HEK293 (cell line): ENCODE data around the gene PTPRO.
A peak's percentile ranks its signal among the peaks of the same experiment; 100 is the strongest.

ENCODE experiments used
- CTCF ChIA-PET: fragments of 350-600 bp; formaldehyde crosslinking; extraction: SDS; loops from one replicate; lab custom pipeline; 2021; ENCODE audit warnings: antibody characterized with exemption; lab: Yijun Ruan, JAX
- POLR2A ChIA-PET: fragments of 300-600 bp; formaldehyde crosslinking; extraction: SDS; loops from one replicate; lab custom pipeline; 2020; ENCODE audit warnings: antibody characterized with exemption, inconsistent platforms; lab: Yijun Ruan, JAX
- H3K27ac ChIP-seq: fragments of 200-500 bp; sonication (Bioruptor generic); 2 replicates; pipeline ENCODE4 v1.5.1; 2014; ENCODE audit warnings: low read depth, low read length, control low read depth, inconsistent platforms; ENCODE audit errors: extremely low read depth
- H3K36me3 ChIP-seq, 2 experiments: fragments of 200-500 bp in 1 of 2; sonication (Bioruptor generic) in 1 of 2; 1 replicate in 1 of 2; 2 replicates in 1 of 2; pipeline ENCODE4 v1.5.1; 2014 to 2017; ENCODE audit warnings: inconsistent platforms in 2 of 2, low read length in 2 of 2; ENCODE audit not compliant: control insufficient read depth in 2 of 2, insufficient read depth in 1 of 2
- H3K4me1 ChIP-seq: fragments of 200-500 bp; sonication (Bioruptor generic); 2 replicates; pipeline ENCODE4 v1.5.1; 2014; ENCODE audit warnings: mild to moderate bottlenecking, low read length, inconsistent platforms; ENCODE audit not compliant: control insufficient read depth, insufficient read depth
- H3K4me3 ChIP-seq: 2 replicates; pipeline ENCODE4 v1.5.1; 2011; ENCODE audit warnings: low read depth, mild to moderate bottlenecking, control low read depth, low read length, moderate library complexity
- H3K9me3 ChIP-seq: fragments of 200-500 bp; sonication (Bioruptor generic); 2 replicates; pipeline ENCODE4 v1.5.1; 2014; ENCODE audit warnings: low read depth, low read length, inconsistent platforms; ENCODE audit not compliant: control insufficient read depth, insufficient read depth
- MEIS1 ChIP-seq: sonication (generic); formaldehyde crosslinking; IDR thresholded peaks from 2 replicates; pipeline ENCODE4 v1.8.1; 2022; ENCODE audit warnings: missing genetic modification reagents, mild to moderate bottlenecking, borderline replicate concordance
- OSR2 ChIP-seq: fragments of 450-650 bp; formaldehyde crosslinking; IDR thresholded peaks from 2 replicates; pipeline ENCODE4 v1.5.1; 2016; ENCODE audit warnings: missing biosample characterization, missing genetic modification characterization
- RBAK ChIP-seq: fragments of 450-650 bp; formaldehyde crosslinking; IDR thresholded peaks from 2 replicates; pipeline ENCODE4 v1.5.1; 2016; ENCODE audit warnings: missing biosample characterization, missing genetic modification characterization
- SP7 ChIP-seq: fragments of 450-650 bp; formaldehyde crosslinking; IDR thresholded peaks from 2 replicates; pipeline ENCODE4 v1.5.1; 2016; ENCODE audit warnings: missing biosample characterization, missing genetic modification characterization
- ZBTB48 ChIP-seq: fragments of 450-650 bp; formaldehyde crosslinking; IDR thresholded peaks from 2 replicates; pipeline ENCODE4 v1.5.1; 2016; ENCODE audit warnings: missing biosample characterization, missing genetic modification characterization
- ZFP3 ChIP-seq: fragments of 450-650 bp; formaldehyde crosslinking; IDR thresholded peaks from 2 replicates; pipeline ENCODE4 v1.5.1; 2016; ENCODE audit warnings: low read depth, missing biosample characterization, missing genetic modification characterization
- ZNF211 ChIP-seq: fragments of 450-650 bp; formaldehyde crosslinking; IDR thresholded peaks from 2 replicates; pipeline ENCODE4 v1.5.1; 2016; ENCODE audit warnings: low read depth, missing biosample characterization, missing genetic modification characterization
- ZNF223 ChIP-seq: fragments of 450-650 bp; formaldehyde crosslinking; IDR thresholded peaks from 2 replicates; pipeline ENCODE4 v1.5.1; 2016; ENCODE audit warnings: missing biosample characterization, missing genetic modification characterization
- ZNF354C ChIP-seq: fragments of 450-650 bp; formaldehyde crosslinking; IDR thresholded peaks from 2 replicates; pipeline ENCODE4 v1.5.1; 2016; ENCODE audit warnings: missing biosample characterization, missing genetic modification characterization, low read depth, borderline replicate concordance
- ZNF473 ChIP-seq: fragments of 450-650 bp; formaldehyde crosslinking; IDR thresholded peaks from 2 replicates; pipeline ENCODE4 v1.5.1; 2017; ENCODE audit warnings: missing biosample characterization, missing genetic modification characterization
- ZNF654 ChIP-seq: fragments of 450-650 bp; formaldehyde crosslinking; IDR thresholded peaks from 2 replicates; pipeline ENCODE4 v1.5.1; 2016; ENCODE audit warnings: low read depth, missing biosample characterization, missing genetic modification characterization
- ZNF660 ChIP-seq: fragments of 450-650 bp; IDR thresholded peaks from 2 replicates; pipeline ENCODE4 v1.5.1; 2018; ENCODE audit warnings: missing biosample characterization, mild to moderate bottlenecking, missing genetic modification characterization
- ZNF670 ChIP-seq: fragments of 450-650 bp; formaldehyde crosslinking; IDR thresholded peaks from 2 replicates; pipeline ENCODE4 v1.5.1; 2016; ENCODE audit warnings: missing biosample characterization, missing genetic modification characterization, low read depth
- TF ChIP-seq, protein P1 (sequence below): fragments of 450-650 bp; formaldehyde crosslinking; IDR thresholded peaks from 2 replicates; pipeline ENCODE4 v1.5.1; 2017; ENCODE audit warnings: missing biosample characterization, missing genetic modification characterization
- TF ChIP-seq, protein P2 (sequence below): fragments of 450-650 bp; formaldehyde crosslinking; IDR thresholded peaks from 2 replicates; pipeline ENCODE4 v1.5.1; 2016; ENCODE audit warnings: missing biosample characterization, missing genetic modification characterization
- TF ChIP-seq, protein P3 (sequence below): IDR thresholded peaks from 2 replicates; pipeline ENCODE4 v1.6.1; 2011; ENCODE audit warnings: mild to moderate bottlenecking, low read depth, low read length, borderline replicate concordance

Gene PTPRO

DNA sequence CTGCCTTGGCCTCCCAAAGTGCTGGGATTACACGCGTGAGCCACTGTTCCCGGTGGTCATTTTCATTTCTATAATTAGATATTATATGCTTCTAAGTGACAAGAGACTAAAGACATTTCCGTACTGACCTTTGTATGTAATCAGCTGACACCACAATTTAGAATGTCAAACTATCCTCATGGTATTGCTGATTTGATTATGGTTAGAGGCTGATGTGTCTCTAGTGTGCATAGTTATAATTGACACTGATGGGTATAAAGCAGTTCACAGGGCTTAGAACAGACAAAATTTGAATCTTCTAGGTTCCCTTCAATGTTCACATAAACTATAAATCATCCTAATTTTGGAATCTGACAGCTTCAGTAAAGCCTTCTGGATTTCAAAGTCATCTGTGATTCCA lies 192.7 kb downstream of the PTPRO start:
- Histone ChIP-seq H3K9me3 (no peaks in the 10 kb centered on the region), H3K27ac (no peak overlapping the region), H3K4me3 (no peak overlapping the region), H3K4me1 (no peaks in the 10 kb centered on the region), H3K36me3 (no peaks in the 10 kb centered on the region)
- POLR2A ChIA-PET = no interaction called here
- CTCF ChIA-PET = interaction anchor here (1.0 to 1.4 kb wide), 2 partner anchors 239 to 669 kb away, joined by 3 to 4 read pairs; no protein-coding TSS in a partner anchor
- TF ChIP-seq ZNF211 (tag by site-specific recombination) (no peak), MEIS1 (CRISPR knock-in tag) (no peak), ZNF670 (tag by site-specific recombination) (no peak), ZNF473 (tag by site-specific recombination) (no peak), ZNF354C (no peak)

DNA sequence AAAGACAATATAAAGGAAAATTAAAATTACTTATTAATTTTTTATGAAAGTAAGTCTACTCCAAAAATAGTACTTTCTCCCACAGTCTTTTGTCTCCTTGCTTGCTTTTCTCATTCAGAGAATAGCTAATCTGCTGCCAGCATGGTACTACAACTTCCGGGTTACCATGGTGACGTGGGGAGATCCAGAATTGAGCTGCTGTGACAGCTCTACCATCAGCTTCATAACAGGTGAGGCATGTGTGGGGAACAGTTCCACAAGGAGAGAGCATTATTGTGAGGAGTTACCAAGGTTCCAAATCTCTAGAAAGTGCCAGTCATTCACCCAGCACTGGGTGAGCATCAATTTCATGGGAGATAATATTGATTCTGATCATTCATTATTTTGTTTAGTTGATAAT lies 197.8 kb downstream of the PTPRO start:
- POLR2A ChIA-PET = no interaction called here
- Histone ChIP-seq H3K4me1 (no peaks in the 10 kb centered on the region), H3K36me3 (no peaks in the 10 kb centered on the region), H3K4me3 (no peak overlapping the region), H3K9me3 (no peaks in the 10 kb centered on the region), H3K27ac (no peak overlapping the region)
- TF ChIP-seq RBAK = no peak
- no peak for TF ChIP-seq OSR2 (tag by site-specific recombination)
- no peak for TF ChIP-seq ZBTB48 (tag by site-specific recombination)
- TF ChIP-seq, protein P1, sequence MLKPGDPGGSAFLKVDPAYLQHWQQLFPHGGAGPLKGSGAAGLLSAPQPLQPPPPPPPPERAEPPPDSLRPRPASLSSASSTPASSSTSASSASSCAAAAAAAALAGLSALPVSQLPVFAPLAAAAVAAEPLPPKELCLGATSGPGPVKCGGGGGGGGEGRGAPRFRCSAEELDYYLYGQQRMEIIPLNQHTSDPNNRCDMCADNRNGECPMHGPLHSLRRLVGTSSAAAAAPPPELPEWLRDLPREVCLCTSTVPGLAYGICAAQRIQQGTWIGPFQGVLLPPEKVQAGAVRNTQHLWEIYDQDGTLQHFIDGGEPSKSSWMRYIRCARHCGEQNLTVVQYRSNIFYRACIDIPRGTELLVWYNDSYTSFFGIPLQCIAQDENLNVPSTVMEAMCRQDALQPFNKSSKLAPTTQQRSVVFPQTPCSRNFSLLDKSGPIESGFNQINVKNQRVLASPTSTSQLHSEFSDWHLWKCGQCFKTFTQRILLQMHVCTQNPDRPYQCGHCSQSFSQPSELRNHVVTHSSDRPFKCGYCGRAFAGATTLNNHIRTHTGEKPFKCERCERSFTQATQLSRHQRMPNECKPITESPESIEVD (tag by site-specific recombination) = no peak
- CTCF ChIA-PET = interaction anchor here (0.7 to 1.3 kb wide), 2 partner anchors 251 to 299 kb away, joined by 3 to 5 read pairs; partner anchors contain the start of gene RERG

DNA sequence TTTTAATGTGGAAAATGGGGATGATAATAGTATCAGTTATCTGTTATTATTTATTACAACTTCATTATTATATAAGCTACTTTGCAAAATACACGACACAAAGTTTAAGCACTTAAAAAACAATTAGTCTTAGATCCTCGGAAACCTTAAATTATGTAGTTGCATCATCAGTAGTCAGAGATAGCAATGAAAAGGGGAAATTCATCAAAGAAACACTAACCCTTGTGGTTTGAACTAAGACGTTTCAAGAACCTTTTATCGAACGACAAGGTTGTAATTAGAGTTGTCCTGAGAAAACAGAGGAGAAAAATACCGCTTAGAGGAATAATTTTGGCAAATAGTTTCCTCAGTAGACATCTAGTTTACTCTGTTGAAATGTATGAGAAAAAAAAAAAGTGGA lies 198.5 kb downstream of the PTPRO start:
- TF ChIP-seq SP7 (tag by site-specific recombination) (peak; percentile 76), ZFP3 (tag by site-specific recombination) (no peak), ZNF670 (tag by site-specific recombination) (no peak)
- TF ChIP-seq, all 188 proteins: peak for 1
- Histone ChIP-seq H3K27ac (no peak overlapping the region), H3K9me3 (no peaks in the 10 kb centered on the region), H3K36me3 (no peaks in the 10 kb centered on the region), H3K4me3 (no peak overlapping the region), H3K4me1 (no peaks in the 10 kb centered on the region)
- POLR2A ChIA-PET = no interaction called here
- CTCF ChIA-PET = interaction anchor here (1.0 to 1.9 kb wide), 5 partner anchors 228 to 300 kb away, joined by 3 to 8 read pairs (median 4); partner anchors contain the start of gene RERG

DNA sequence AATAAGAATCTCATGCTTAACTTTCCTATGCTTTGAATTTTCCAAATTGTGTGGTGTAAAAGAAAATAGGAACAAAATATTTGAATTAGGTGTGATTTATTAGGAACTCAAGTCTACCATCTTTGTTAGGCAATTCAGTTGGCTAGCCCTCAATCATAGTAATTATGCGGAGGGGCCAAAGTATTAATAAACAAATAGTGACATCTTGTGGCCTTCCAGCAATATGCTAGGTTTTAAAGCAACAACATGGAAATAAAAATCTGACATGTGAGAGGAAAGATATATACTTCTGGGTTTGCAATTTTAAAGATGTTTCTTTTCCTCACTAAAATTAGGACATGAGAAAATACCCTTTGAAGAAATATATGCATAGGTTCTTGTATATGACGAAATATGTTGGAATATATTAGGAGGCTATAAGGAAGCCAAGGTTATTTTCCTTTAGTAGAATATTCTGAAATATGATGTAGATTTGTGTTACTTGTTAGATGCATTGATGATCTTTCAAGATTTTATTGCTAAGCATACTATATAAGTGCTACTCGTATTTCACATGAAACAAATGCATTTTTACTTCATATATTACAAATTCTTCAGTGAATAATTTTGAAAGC lies 200.4 kb downstream of the PTPRO start:
- no peak overlapping the region for H3K4me3 ChIP-seq
- H3K4me1 ChIP-seq = no peaks in the 10 kb centered on the region
- TF ChIP-seq ZNF223 (no peak), ZNF654 (tag by site-specific recombination) (peak; percentile 95), ZNF660 (tag by site-specific recombination) (0 out of 2 replicates have a peak, but pooled peaks have one; percentile 62)
- TF ChIP-seq, protein P2, sequence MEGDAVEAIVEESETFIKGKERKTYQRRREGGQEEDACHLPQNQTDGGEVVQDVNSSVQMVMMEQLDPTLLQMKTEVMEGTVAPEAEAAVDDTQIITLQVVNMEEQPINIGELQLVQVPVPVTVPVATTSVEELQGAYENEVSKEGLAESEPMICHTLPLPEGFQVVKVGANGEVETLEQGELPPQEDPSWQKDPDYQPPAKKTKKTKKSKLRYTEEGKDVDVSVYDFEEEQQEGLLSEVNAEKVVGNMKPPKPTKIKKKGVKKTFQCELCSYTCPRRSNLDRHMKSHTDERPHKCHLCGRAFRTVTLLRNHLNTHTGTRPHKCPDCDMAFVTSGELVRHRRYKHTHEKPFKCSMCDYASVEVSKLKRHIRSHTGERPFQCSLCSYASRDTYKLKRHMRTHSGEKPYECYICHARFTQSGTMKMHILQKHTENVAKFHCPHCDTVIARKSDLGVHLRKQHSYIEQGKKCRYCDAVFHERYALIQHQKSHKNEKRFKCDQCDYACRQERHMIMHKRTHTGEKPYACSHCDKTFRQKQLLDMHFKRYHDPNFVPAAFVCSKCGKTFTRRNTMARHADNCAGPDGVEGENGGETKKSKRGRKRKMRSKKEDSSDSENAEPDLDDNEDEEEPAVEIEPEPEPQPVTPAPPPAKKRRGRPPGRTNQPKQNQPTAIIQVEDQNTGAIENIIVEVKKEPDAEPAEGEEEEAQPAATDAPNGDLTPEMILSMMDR = 0 out of 2 replicates have a peak, but pooled peaks have one; percentile 38
- TF ChIP-seq, protein P3, sequence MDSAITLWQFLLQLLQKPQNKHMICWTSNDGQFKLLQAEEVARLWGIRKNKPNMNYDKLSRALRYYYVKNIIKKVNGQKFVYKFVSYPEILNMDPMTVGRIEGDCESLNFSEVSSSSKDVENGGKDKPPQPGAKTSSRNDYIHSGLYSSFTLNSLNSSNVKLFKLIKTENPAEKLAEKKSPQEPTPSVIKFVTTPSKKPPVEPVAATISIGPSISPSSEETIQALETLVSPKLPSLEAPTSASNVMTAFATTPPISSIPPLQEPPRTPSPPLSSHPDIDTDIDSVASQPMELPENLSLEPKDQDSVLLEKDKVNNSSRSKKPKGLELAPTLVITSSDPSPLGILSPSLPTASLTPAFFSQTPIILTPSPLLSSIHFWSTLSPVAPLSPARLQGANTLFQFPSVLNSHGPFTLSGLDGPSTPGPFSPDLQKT = no peak
- no peaks in the 10 kb centered on the region for H3K9me3 ChIP-seq
- H3K27ac ChIP-seq = no peak overlapping the region
- CTCF ChIA-PET = interaction anchor here (0.9 to 1.9 kb wide), 8 partner anchors 9 to 369 kb away, joined by 3 to 26 read pairs (median 8); no protein-coding TSS in a partner anchor
- POLR2A ChIA-PET = no interaction called here
- no peaks in the 10 kb centered on the region for H3K36me3 ChIP-seq
